Measurements from ENCODE around the gene MAD1L1. TPM values are rescaled to one million over a fixed set of nuclear protein-coding genes. Genes with fewer than 3 reads are reported as not detected.

Gene MAD1L1
- total and polyA plus RNA-seq, 2 of the 4 experiments (the other 2 are of a cell fraction), result 29.0 to 40.9 TPM

DNA sequence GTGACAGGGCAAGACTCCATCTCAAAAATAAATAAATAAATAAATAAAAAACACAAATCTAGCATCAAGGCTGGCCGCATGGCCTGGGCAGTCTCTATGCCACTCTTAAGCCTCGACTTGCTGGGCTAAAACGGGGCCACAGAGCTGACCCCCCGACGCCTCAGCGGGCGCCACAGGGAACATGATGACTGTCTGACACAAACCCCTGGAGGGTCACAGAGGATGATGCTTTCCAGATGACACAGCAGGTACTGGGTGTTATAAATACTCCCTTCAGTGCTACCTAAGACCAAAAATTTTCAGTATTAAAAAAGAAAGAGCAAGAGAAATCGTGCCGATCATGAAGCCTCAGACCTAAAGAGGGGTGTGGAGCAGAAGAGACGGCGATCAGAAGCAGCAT, 176.8 kb downstream of the MAD1L1 start:
- no peak overlapping the region for H2BK20ac ChIP-seq (ENCODE audit: low read depth, low read length)
- no peak overlapping the region for H3K56ac ChIP-seq (ENCODE audit: extremely low read depth, insufficient read depth, low read length)
- intact Hi-C loops (cut with micrococcal nuclease) (no loop called here), dilution Hi-C loops (cut with HindIII; ENCODE audit: low sequenced_read_pairs, unreplicated experiment) (no loop called here), in situ Hi-C loops (cut with MboI; ENCODE audit: low sequenced_read_pairs) (no loop called here)
- H4K20me1 ChIP-seq (ENCODE audit: insufficient read depth, low read length), result peaks cover 5% of the 10 kb centered on the region
- no peak overlapping the region for H3K4ac ChIP-seq (ENCODE audit: low read depth, low read length)
- DNase-seq, result no peak
- no peak overlapping the region for H3K4me3 ChIP-seq (ENCODE audit: insufficient read depth, low read depth, low read length)
- CTCF ChIA-PET, result no interaction called here
- no peak overlapping the region for H2AK5ac ChIP-seq (ENCODE audit: low read depth, low read length)
- no peak overlapping the region for H3K9ac ChIP-seq (ENCODE audit: low read depth, low read length)
- H2BK15ac ChIP-seq (ENCODE audit: low read depth, low read length), result no peak overlapping the region
- H3K79me1 ChIP-seq (ENCODE audit: low read depth in 1 of 2, low read length in 2 of 2), result peaks cover 4 to 13% of the 10 kb centered on the region in 2 experiments; a peak in 3 of 4 replicates
- no peak overlapping the region for H4K8ac ChIP-seq (ENCODE audit: low read depth in 2 of 2, low read length in 2 of 2)
- H3K4me1 ChIP-seq (ENCODE audit: control insufficient read depth, insufficient read depth, low read length), result peaks cover 3% of the 10 kb centered on the region; the same call in 1 of the 2 replicates
- peaks cover 1% of the 10 kb centered on the region for H3K36me3 ChIP-seq (ENCODE audit: control insufficient read depth, insufficient read depth, low read length)
- H3K4me2 ChIP-seq (ENCODE audit: low read depth, low read length), result no peak overlapping the region
- no peaks in the 10 kb centered on the region for H3K9me1 ChIP-seq (ENCODE audit: insufficient read depth, low read length)
- no peak for ATAC-seq (ENCODE audit: low read depth)
- H2BK120ac ChIP-seq (ENCODE audit: low read depth, low read length), result no peak overlapping the region
- no peak overlapping the region for H3K23ac ChIP-seq (ENCODE audit: low read depth, low read length)
- no peak overlapping the region for H4K91ac ChIP-seq (ENCODE audit: insufficient read depth, low read depth, low read length)
- peaks cover 7% of the 10 kb centered on the region; the same call in 1 of the 2 replicates for H3K9me3 ChIP-seq (ENCODE audit: control insufficient read depth, insufficient read depth, low read length)
- H3K18ac ChIP-seq (ENCODE audit: low read depth, low read length), result no peak overlapping the region
- H2BK5ac ChIP-seq (ENCODE audit: low read depth, low read length, poor library complexity, severe bottlenecking), result no peak overlapping the region
- no TSS peak for BruUV-seq (replicated peaks)
- H3K14ac ChIP-seq (replicated peaks; ENCODE audit: low read depth, low read length), result no peak overlapping the region
- no peak overlapping the region for H2AFZ ChIP-seq (replicated peaks; ENCODE audit: low read length, poor library complexity)
- no peak overlapping the region for H3K27ac ChIP-seq (ENCODE audit: insufficient read depth, low read length)
- H4K5ac ChIP-seq (ENCODE audit: low read depth, low read length), result no peak overlapping the region
- no peaks in the 10 kb centered on the region for H3K27me3 ChIP-seq (ENCODE audit: control insufficient read depth, insufficient read depth, low read length)
- TF ChIP-seq MAFK (IDR thresholded peaks at IDR 0.05; ENCODE audit: low read depth, low read length), result no peak
- TF ChIP-seq POLR2A (IDR thresholded peaks at IDR 0.05; ENCODE audit: low read depth, low read length), result no peak
- TF ChIP-seq CEBPB (IDR thresholded peaks at IDR 0.05; ENCODE audit: low read depth, low read length), result no peak
- TF ChIP-seq BHLHE40 (IDR thresholded peaks at IDR 0.05; ENCODE audit: low read depth, low read length), result no peak
- TF ChIP-seq RAD21 (IDR thresholded peaks at IDR 0.05; ENCODE audit: low read length), result no peak
- TF ChIP-seq SMC3 (IDR thresholded peaks at IDR 0.05; ENCODE audit: low read depth, low read length), result no peak
- no peak for TF ChIP-seq MAZ (IDR thresholded peaks at IDR 0.05; ENCODE audit: borderline replicate concordance, low read depth, low read length)
- WGBS, 2 experiments (ENCODE audit: extremely low coverage in 2 of 2, insufficient read length in 1 of 2), result no CpG with 5 or more reads among the region's 11 CpGs
- H2AK9ac ChIP-seq (replicated peaks; ENCODE audit: low read depth, low read length, poor library complexity), result no peak overlapping the region
- POLR2A ChIA-PET (ENCODE audit: unreplicated experiment), result no interaction called here
